A549 (cell line): Measurements from ENCODE around the gene CCL15. TPM values are rescaled to one million over a fixed set of nuclear protein-coding genes. Genes with fewer than 3 reads are reported as not detected.

Experiments used
- ATAC-seq, 2 experiments: fragments of 200-7000 bp in 1 of 2; fragments of >200 bp in 1 of 2; cut with Nextera tagmentation in 1 of 2; cut with Tn5 transposase in 1 of 2; 3 replicates each; pipeline versions ENCODE4 v1.8.0 to v1.9.1; 2018 to 2020; ENCODE audit warnings: mild to moderate bottlenecking in 1 of 2, moderate library complexity in 1 of 2
- CTCF ChIA-PET: fragments of 300-600 bp; sonication (Branson Sonifier 250); formaldehyde crosslinking; extraction: SDS; loops from one replicate; lab custom pipeline; 2021; ENCODE audit warnings: antibody characterized with exemption, inconsistent platforms; lab: Yijun Ruan, JAX
- POLR2A ChIA-PET: fragments of 350-600 bp; formaldehyde crosslinking; extraction: SDS; loops from one replicate; lab custom pipeline; 2021; ENCODE audit warnings: antibody characterized with exemption, inconsistent platforms; lab: Yijun Ruan, JAX
- DNase-seq, 2 experiments: peaks; one replicate each; pipeline versions ENCODE4 v3.0.0 to v3.0.0-alpha.2; 2011 to 2016; ENCODE audit warnings: low read depth in 1 of 2, low spot score in 1 of 2
- FAIRE-seq: peaks from 2 replicates; lab custom pipeline; 2011; peaks lifted over from hg19 to GRCh38; lab: Jason Lieb, UNC
- H3K27ac ChIP-seq, 2 experiments: fragments of >200 bp; sonication (Bioruptor Twin); formaldehyde crosslinking; 3 replicates each; pipeline ENCODE4 v1.5.1; 2016 to 2017
- H3K4me1 ChIP-seq: fragments of >200 bp; sonication (Bioruptor Twin); formaldehyde crosslinking; 3 replicates; pipeline ENCODE4 v1.6.1; 2016
- H3K4me2 ChIP-seq: fragments of >200 bp; sonication (Bioruptor Twin); formaldehyde crosslinking; 3 replicates; pipeline ENCODE4 v1.6.1; 2016
- H3K4me3 ChIP-seq: fragments of >200 bp; sonication (Bioruptor Twin); formaldehyde crosslinking; 3 replicates; pipeline ENCODE4 v1.5.1; 2016
- H3K9me3 ChIP-seq: fragments of >200 bp; sonication (Bioruptor Twin); formaldehyde crosslinking; 3 replicates; pipeline ENCODE4 v1.6.1; 2016
- BHLHE40 ChIP-seq: IDR thresholded peaks from 2 replicates; pipeline ENCODE4 v1.6.1; 2012; ENCODE audit warnings: low read depth, low read length, inconsistent platforms
- CBX2 ChIP-seq: fragments of 200-600 bp; sonication (generic); IDR thresholded peaks from 2 replicates; pipeline ENCODE4 v1.6.1; 2016; ENCODE audit warnings: low read depth, mild to moderate bottlenecking, borderline replicate concordance
- CHD4 ChIP-seq: fragments of 200-600 bp; sonication (generic); IDR thresholded peaks from 2 replicates; pipeline ENCODE4 v1.6.1; 2016; ENCODE audit warnings: antibody characterized with exemption, mild to moderate bottlenecking, borderline replicate concordance
- ESRRA ChIP-seq: fragments of 150-350 bp; IDR thresholded peaks from 2 replicates; pipeline ENCODE4 v1.6.1; 2014; ENCODE audit warnings: mild to moderate bottlenecking, low read length, borderline replicate concordance
- FOSB ChIP-seq: fragments of 250-450 bp; sonication (Bioruptor Pico); IDR thresholded peaks from 2 replicates; pipeline ENCODE4 v1.5.0; 2020; ENCODE audit warnings: mild to moderate bottlenecking, moderate library complexity
- FOXS1 ChIP-seq: fragments of 250-450 bp; sonication (Bioruptor Pico); IDR thresholded peaks from 2 replicates; pipeline ENCODE4 v1.5.0; 2020; ENCODE audit warnings: mild to moderate bottlenecking, moderate library complexity
- HDAC2 ChIP-seq: fragments of 200-600 bp; sonication (generic); IDR thresholded peaks from 2 replicates; pipeline ENCODE4 v1.6.1; 2016
- KDM1A ChIP-seq: fragments of 200-600 bp; sonication (generic); IDR thresholded peaks from 2 replicates; pipeline ENCODE4 v1.6.1; 2016; ENCODE audit warnings: low read depth, mild to moderate bottlenecking
- MYC ChIP-seq: IDR thresholded peaks from 2 replicates; pipeline ENCODE4 v1.6.1; 2012; ENCODE audit warnings: mild to moderate bottlenecking, inconsistent platforms, low read length, improper control_type of control experiment, borderline replicate concordance
- POLR2AphosphoS2 ChIP-seq: conservative IDR thresholded peaks from 2 replicates; pipeline ENCODE4 v1.6.1; 2012; ENCODE audit warnings: low read length, improper control_type of control experiment, inconsistent platforms
- RARB ChIP-seq: fragments of 250-450 bp; sonication (Bioruptor Pico); IDR thresholded peaks from 2 replicates; pipeline ENCODE4 v1.8.0; 2021; ENCODE audit warnings: mild to moderate bottlenecking, moderate library complexity
- RFX5 ChIP-seq: fragments of 450-650 bp; IDR thresholded peaks from 2 replicates; pipeline ENCODE4 v1.7.1; 2014; ENCODE audit warnings: antibody characterized with exemption, mild to moderate bottlenecking, moderate library complexity
- RNF2 ChIP-seq: fragments of 200-600 bp; sonication (generic); IDR thresholded peaks from 2 replicates; pipeline ENCODE4 v1.6.1; 2016; ENCODE audit warnings: low read depth, mild to moderate bottlenecking, antibody characterized with exemption, moderate library complexity, borderline replicate concordance
- SREBF2 ChIP-seq: fragments of 450-650 bp; IDR thresholded peaks from 2 replicates; pipeline ENCODE4 v1.6.1; 2014; ENCODE audit warnings: mild to moderate bottlenecking, moderate library complexity
- WGBS: methylation state at CpG from one replicate; pipeline ENCODE4 v1.1.6; 2017; ENCODE audit errors: missing lambda C conversion rate; 5-methylcytosine and 5-hydroxymethylcytosine counted together
- polyA plus RNA-seq, 4 experiments: library from polyadenylated mRNA; depleted of rRNA in 3 of 4; stranded (reverse); fragments of >200 nt; fragmentation: RNase III in 1 of 4; extraction: RNeasy Plus Mini Kit Qiagen cat#74134 plus additional on column Dnase treatment in 1 of 4; gene quantifications; 2 replicates in 3 of 4; 3 replicates in 1 of 4; pipeline ENCODE4 v1.2.3, GENCODE V29; 2011 to 2017
- TF ChIP-seq, protein P1 (sequence below): fragments of >200 bp; sonication (Bioruptor Twin); formaldehyde crosslinking; IDR thresholded peaks from 3 replicates; pipeline ENCODE4 v1.5.1; 2016
- TF ChIP-seq, protein P2 (sequence below): fragments of 200-600 bp; sonication (generic); IDR thresholded peaks from 2 replicates; pipeline ENCODE4 v1.6.1; 2016; ENCODE audit warnings: antibody characterized with exemption, mild to moderate bottlenecking, moderate library complexity
- TF ChIP-seq, protein P3 (sequence below): IDR thresholded peaks from 2 replicates; pipeline ENCODE4 v1.6.1; 2012

The CCL15 gene
- polyA plus RNA-seq, 2 of the 4 experiments (the other 2 are of a cell fraction) = 0.10 TPM; not detected in 1

DNA sequence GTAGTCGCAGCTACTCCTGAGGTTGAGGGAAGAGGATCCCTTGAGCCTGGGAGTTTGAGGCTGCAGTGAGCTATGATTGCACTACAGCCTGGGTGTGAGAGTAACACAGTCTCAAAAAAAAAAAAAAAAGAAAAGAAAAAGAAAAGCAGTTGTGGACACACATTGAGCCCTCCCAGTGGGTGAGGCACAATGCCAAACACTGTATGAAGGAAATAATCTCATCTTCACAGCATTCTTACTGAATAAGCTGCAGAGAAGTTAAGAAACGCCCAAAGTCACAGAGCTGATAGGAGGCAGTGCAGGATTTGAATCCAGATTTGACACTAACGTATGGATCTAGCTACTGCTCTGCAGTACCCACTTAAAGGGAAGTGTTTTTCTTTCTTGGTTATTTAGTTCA is 52.0 kb downstream of the CCL15 start:
- Histone ChIP-seq H3K27ac (no peak overlapping the region), H3K4me1 (0 out of 3 replicates have a peak, but pooled peaks cover 4% of the 10 kb centered on the region), H3K4me2 (no peak overlapping the region), H3K9me3 (no peaks in the 10 kb centered on the region), H3K4me3 (no peak overlapping the region)
- DNase-seq = no peak
- CTCF ChIA-PET = interaction anchor here (0.6 to 3.0 kb wide), 7 partner anchors 9 to 97 kb away, joined by 3 to 14 read pairs (median 4); no protein-coding TSS in a partner anchor
- FAIRE-seq = no peak
- WGBS = 49% methylated on average over 3 of the region's 3 CpGs
- TF ChIP-seq, protein P1, sequence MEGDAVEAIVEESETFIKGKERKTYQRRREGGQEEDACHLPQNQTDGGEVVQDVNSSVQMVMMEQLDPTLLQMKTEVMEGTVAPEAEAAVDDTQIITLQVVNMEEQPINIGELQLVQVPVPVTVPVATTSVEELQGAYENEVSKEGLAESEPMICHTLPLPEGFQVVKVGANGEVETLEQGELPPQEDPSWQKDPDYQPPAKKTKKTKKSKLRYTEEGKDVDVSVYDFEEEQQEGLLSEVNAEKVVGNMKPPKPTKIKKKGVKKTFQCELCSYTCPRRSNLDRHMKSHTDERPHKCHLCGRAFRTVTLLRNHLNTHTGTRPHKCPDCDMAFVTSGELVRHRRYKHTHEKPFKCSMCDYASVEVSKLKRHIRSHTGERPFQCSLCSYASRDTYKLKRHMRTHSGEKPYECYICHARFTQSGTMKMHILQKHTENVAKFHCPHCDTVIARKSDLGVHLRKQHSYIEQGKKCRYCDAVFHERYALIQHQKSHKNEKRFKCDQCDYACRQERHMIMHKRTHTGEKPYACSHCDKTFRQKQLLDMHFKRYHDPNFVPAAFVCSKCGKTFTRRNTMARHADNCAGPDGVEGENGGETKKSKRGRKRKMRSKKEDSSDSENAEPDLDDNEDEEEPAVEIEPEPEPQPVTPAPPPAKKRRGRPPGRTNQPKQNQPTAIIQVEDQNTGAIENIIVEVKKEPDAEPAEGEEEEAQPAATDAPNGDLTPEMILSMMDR = no peak
- no peak for TF ChIP-seq FOSB (CRISPR knock-in tag)
- no peak for TF ChIP-seq RFX5
- no peak for TF ChIP-seq ESRRA
- TF ChIP-seq MYC = no peak
- TF ChIP-seq CHD4 = no peak
- TF ChIP-seq RNF2 = no peak
- no peak for TF ChIP-seq KDM1A
- no peak for TF ChIP-seq HDAC2
- TF ChIP-seq POLR2AphosphoS2 = no peak
- 0 out of 6 replicates have a peak, but pooled peaks of 1 of the 2 experiments have one; percentile 16 for ATAC-seq
- POLR2A ChIA-PET = no interaction called here

DNA sequence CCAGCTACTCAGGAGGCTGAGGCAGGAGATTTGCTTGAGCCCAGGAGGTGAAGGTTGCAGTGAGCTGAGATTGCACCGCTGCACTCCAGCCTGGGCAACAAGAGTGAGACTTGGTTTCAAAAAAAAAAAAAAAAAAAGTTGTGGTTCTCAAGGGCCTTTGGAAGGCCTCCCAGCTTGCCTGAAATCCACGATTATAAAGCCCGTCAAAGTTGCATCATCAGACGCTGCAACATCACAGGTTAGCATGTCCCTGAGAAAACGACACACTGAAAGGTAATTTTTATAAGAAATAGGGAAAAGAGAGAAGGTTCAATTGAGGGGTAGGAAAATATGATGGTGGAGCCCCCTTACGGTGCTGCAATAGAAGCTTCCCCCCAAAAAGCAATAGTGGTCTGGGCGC is 53.3 kb downstream of the CCL15 start:
- H3K9me3 ChIP-seq = no peaks in the 10 kb centered on the region
- DNase-seq = no peak
- WGBS = 81% methylated on average over 7 of the region's 7 CpGs
- no peak overlapping the region for H3K4me2 ChIP-seq
- ATAC-seq = no peak
- POLR2A ChIA-PET = no interaction called here
- CTCF ChIA-PET = interaction anchor here (0.5 to 3.4 kb wide), 21 partner anchors 9 to 610 kb away, joined by 3 to 18 read pairs (median 4); no protein-coding TSS in a partner anchor
- no peak for FAIRE-seq
- H3K4me1 ChIP-seq = 0 out of 3 replicates have a peak, but pooled peaks cover 4% of the 10 kb centered on the region
- TF ChIP-seq, protein P2, sequence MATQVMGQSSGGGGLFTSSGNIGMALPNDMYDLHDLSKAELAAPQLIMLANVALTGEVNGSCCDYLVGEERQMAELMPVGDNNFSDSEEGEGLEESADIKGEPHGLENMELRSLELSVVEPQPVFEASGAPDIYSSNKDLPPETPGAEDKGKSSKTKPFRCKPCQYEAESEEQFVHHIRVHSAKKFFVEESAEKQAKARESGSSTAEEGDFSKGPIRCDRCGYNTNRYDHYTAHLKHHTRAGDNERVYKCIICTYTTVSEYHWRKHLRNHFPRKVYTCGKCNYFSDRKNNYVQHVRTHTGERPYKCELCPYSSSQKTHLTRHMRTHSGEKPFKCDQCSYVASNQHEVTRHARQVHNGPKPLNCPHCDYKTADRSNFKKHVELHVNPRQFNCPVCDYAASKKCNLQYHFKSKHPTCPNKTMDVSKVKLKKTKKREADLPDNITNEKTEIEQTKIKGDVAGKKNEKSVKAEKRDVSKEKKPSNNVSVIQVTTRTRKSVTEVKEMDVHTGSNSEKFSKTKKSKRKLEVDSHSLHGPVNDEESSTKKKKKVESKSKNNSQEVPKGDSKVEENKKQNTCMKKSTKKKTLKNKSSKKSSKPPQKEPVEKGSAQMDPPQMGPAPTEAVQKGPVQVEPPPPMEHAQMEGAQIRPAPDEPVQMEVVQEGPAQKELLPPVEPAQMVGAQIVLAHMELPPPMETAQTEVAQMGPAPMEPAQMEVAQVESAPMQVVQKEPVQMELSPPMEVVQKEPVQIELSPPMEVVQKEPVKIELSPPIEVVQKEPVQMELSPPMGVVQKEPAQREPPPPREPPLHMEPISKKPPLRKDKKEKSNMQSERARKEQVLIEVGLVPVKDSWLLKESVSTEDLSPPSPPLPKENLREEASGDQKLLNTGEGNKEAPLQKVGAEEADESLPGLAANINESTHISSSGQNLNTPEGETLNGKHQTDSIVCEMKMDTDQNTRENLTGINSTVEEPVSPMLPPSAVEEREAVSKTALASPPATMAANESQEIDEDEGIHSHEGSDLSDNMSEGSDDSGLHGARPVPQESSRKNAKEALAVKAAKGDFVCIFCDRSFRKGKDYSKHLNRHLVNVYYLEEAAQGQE = no peak
- TF ChIP-seq MYC (no peak), SREBF2 (no peak), FOXS1 (CRISPR knock-in tag) (no peak), RARB (CRISPR knock-in tag) (no peak), CBX2 (no peak), BHLHE40 (no peak)
- TF ChIP-seq, protein P3, sequence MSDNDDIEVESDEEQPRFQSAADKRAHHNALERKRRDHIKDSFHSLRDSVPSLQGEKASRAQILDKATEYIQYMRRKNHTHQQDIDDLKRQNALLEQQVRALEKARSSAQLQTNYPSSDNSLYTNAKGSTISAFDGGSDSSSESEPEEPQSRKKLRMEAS = no peak
- H3K27ac ChIP-seq = no peak overlapping the region
- no peak overlapping the region for H3K4me3 ChIP-seq

Other genes starting within 250 kb of the CCL15 start
- 0.06 and 0.12 TPM in 2 replicates for gene GAS2L2, start 248.3 kb downstream of the CCL15 start, polyA plus RNA-seq (2011; rRNA removed)
- 0.09 to 0.15 TPM (median 0.13 TPM) in 3 replicates for gene GAS2L2, start 248.3 kb downstream of the CCL15 start, polyA plus RNA-seq (2017; fragmentation: RNase III; extraction: RNeasy Plus Mini Kit Qiagen cat#74134 plus additional on column Dnase treatment)
- gene C17orf50, start 240.7 kb downstream of the CCL15 start, polyA plus RNA-seq (2011; rRNA removed) = 0.19 TPM in 1 of 2 replicates, not detected in the other
- gene C17orf50, start 240.7 kb downstream of the CCL15 start, polyA plus RNA-seq (2017; fragmentation: RNase III; extraction: RNeasy Plus Mini Kit Qiagen cat#74134 plus additional on column Dnase treatment) = 0.12 to 0.28 TPM (median 0.22 TPM) in 3 replicates
- 6.7 and 7.1 TPM in 2 replicates for gene MMP28, start 205.9 kb downstream of the CCL15 start, polyA plus RNA-seq (2011; rRNA removed)
- 5.2 to 8.3 TPM (median 6.6 TPM) in 3 replicates for gene MMP28, start 205.9 kb downstream of the CCL15 start, polyA plus RNA-seq (2017; fragmentation: RNase III; extraction: RNeasy Plus Mini Kit Qiagen cat#74134 plus additional on column Dnase treatment)
- 130 and 213 TPM in 2 replicates for gene TAF15, start 192.1 kb downstream of the CCL15 start, polyA plus RNA-seq (2011; rRNA removed)
- 543 to 568 TPM (median 544 TPM) in 3 replicates for gene TAF15, start 192.1 kb downstream of the CCL15 start, polyA plus RNA-seq (2017; fragmentation: RNase III; extraction: RNeasy Plus Mini Kit Qiagen cat#74134 plus additional on column Dnase treatment)
- gene HEATR9, start 132.7 kb downstream of the CCL15 start, polyA plus RNA-seq (2011; rRNA removed) = not detected in 2 replicates
- gene HEATR9, start 132.7 kb downstream of the CCL15 start, polyA plus RNA-seq (2017; fragmentation: RNase III; extraction: RNeasy Plus Mini Kit Qiagen cat#74134 plus additional on column Dnase treatment) = not detected in 3 replicates
- gene CCL5, start 121.2 kb downstream of the CCL15 start, polyA plus RNA-seq (2011; rRNA removed) = 0.31 and 1.0 TPM in 2 replicates
- 0.12 to 0.17 TPM in 2 of 3 replicates, not detected in the other for gene CCL5, start 121.2 kb downstream of the CCL15 start, polyA plus RNA-seq (2017; fragmentation: RNase III; extraction: RNeasy Plus Mini Kit Qiagen cat#74134 plus additional on column Dnase treatment)
- 3.9 and 4.6 TPM in 2 replicates for gene RDM1, start 70.8 kb downstream of the CCL15 start, polyA plus RNA-seq (2011; rRNA removed)
- 3.3 to 4.3 TPM (median 3.6 TPM) in 3 replicates for gene RDM1, start 70.8 kb downstream of the CCL15 start, polyA plus RNA-seq (2017; fragmentation: RNase III; extraction: RNeasy Plus Mini Kit Qiagen cat#74134 plus additional on column Dnase treatment)
- not detected in 2 replicates for gene LYZL6, start 57.8 kb downstream of the CCL15 start, polyA plus RNA-seq (2011; rRNA removed)
- not detected in 3 replicates for gene LYZL6, start 57.8 kb downstream of the CCL15 start, polyA plus RNA-seq (2017; fragmentation: RNase III; extraction: RNeasy Plus Mini Kit Qiagen cat#74134 plus additional on column Dnase treatment)
- not detected in 2 replicates for gene CCL16, start 20.1 kb downstream of the CCL15 start, polyA plus RNA-seq (2011; rRNA removed)
- not detected in 3 replicates for gene CCL16, start 20.1 kb downstream of the CCL15 start, polyA plus RNA-seq (2017; fragmentation: RNase III; extraction: RNeasy Plus Mini Kit Qiagen cat#74134 plus additional on column Dnase treatment)
- not detected in 2 replicates for gene CCL14, start 14.8 kb downstream of the CCL15 start, polyA plus RNA-seq (2011; rRNA removed)
- not detected in 3 replicates for gene CCL14, start 14.8 kb downstream of the CCL15 start, polyA plus RNA-seq (2017; fragmentation: RNase III; extraction: RNeasy Plus Mini Kit Qiagen cat#74134 plus additional on column Dnase treatment)
- not detected in 2 replicates for gene CCL23, start 16.4 kb upstream of the CCL15 start, polyA plus RNA-seq (2011; rRNA removed)
- gene CCL23, start 16.4 kb upstream of the CCL15 start, polyA plus RNA-seq (2017; fragmentation: RNase III; extraction: RNeasy Plus Mini Kit Qiagen cat#74134 plus additional on column Dnase treatment) = not detected in 3 replicates
- not detected in 2 replicates for gene CCL18, start 62.7 kb upstream of the CCL15 start, polyA plus RNA-seq (2011; rRNA removed)
- gene CCL18, start 62.7 kb upstream of the CCL15 start, polyA plus RNA-seq (2017; fragmentation: RNase III; extraction: RNeasy Plus Mini Kit Qiagen cat#74134 plus additional on column Dnase treatment) = not detected in 3 replicates
- not detected in 2 replicates for gene CCL3, start 88.6 kb upstream of the CCL15 start, polyA plus RNA-seq (2011; rRNA removed)
- gene CCL3, start 88.6 kb upstream of the CCL15 start, polyA plus RNA-seq (2017; fragmentation: RNase III; extraction: RNeasy Plus Mini Kit Qiagen cat#74134 plus additional on column Dnase treatment) = not detected in 3 replicates
- gene CCL4, start 102.3 kb upstream of the CCL15 start, polyA plus RNA-seq (2011; rRNA removed) = not detected in 2 replicates
- gene CCL4, start 102.3 kb upstream of the CCL15 start, polyA plus RNA-seq (2017; fragmentation: RNase III; extraction: RNeasy Plus Mini Kit Qiagen cat#74134 plus additional on column Dnase treatment) = not detected in 3 replicates
- gene TBC1D3B, start 175.1 kb upstream of the CCL15 start, polyA plus RNA-seq (2011; rRNA removed) = 1.2 and 1.5 TPM in 2 replicates
- 4.7 to 5.9 TPM (median 5.6 TPM) in 3 replicates for gene TBC1D3B, start 175.1 kb upstream of the CCL15 start, polyA plus RNA-seq (2017; fragmentation: RNase III; extraction: RNeasy Plus Mini Kit Qiagen cat#74134 plus additional on column Dnase treatment)
- gene CCL3L1, start 195.2 kb upstream of the CCL15 start, polyA plus RNA-seq (2011; rRNA removed) = not detected in 2 replicates
- not detected in 3 replicates for gene CCL3L1, start 195.2 kb upstream of the CCL15 start, polyA plus RNA-seq (2017; fragmentation: RNase III; extraction: RNeasy Plus Mini Kit Qiagen cat#74134 plus additional on column Dnase treatment)
- not detected in 2 replicates for gene CCL4L2, start 209.5 kb upstream of the CCL15 start, polyA plus RNA-seq (2011; rRNA removed)
- gene CCL4L2, start 209.5 kb upstream of the CCL15 start, polyA plus RNA-seq (2017; fragmentation: RNase III; extraction: RNeasy Plus Mini Kit Qiagen cat#74134 plus additional on column Dnase treatment) = not detected in 3 replicates